HG02981 (cell line): ENCODE measurements around the gene OARD1.

ENCODE experiments used
- ATAC-seq: cut with Tn5 transposase; IDR thresholded peaks from one replicate; pipeline ENCODE4 v1.9.1; 2021; ENCODE audit warnings: mild to moderate bottlenecking, moderate library complexity; ENCODE audit not compliant: unreplicated experiment

The OARD1 gene

DNA sequence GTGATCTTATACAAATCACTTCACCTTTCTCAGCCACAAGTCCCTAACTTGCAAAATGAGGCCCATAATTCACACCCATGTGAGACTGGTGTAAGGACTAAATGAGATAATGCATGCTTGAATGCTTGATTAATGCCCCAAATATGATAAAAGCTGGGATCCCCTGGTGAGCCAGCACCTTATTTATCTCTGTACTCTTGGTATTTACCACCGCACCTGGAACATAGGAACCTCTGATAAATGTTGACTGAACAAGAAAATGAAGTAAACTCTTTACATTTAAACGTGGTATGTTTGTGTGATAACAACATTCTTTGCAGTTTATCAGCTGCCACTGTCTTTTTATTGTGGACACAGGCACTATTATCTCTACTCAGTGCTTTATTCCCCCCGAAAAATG is 21.6 kb downstream of the OARD1 start:
- ATAC-seq, result no peak

DNA sequence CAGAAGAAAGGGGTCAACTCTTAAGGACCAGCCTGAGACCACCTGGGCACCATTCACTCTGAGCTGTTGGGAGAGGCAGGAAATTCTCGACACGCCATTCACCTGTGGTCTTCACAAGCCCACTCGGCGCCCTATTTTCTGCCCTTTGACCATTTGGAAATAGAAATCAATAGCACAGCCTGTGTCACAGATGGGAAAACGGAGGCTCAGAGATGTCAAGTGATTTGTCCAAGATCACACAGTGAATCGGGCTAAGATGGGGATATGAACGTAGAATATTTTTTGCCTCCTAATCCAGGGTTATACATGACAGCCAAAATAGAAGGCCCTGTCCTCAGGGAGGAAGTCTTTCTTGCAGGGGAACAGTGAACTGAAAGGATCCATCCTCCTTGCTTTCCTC is 22.2 kb downstream of the OARD1 start:
- ATAC-seq, result no peak

DNA sequence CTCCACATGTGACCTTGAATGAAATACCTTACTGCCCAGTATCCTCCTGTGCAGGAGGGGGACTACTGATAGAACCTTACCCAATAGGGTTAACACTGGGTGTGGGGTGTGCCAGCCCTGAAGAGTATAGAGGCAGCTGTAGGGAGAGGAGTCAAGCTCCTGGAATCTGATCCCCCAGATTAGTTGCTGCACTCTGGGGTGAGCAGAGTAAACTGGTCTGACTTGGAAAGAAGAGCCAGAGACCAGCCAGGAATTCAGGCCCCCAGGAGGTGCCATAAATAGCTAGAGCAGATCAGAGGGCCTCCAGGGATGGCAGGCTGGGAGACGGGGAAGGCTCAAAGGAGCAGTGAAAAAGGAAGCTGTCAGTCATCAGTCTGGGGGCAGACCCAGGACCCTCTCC is 22.6 kb downstream of the OARD1 start:
- ATAC-seq, result no peak

DNA sequence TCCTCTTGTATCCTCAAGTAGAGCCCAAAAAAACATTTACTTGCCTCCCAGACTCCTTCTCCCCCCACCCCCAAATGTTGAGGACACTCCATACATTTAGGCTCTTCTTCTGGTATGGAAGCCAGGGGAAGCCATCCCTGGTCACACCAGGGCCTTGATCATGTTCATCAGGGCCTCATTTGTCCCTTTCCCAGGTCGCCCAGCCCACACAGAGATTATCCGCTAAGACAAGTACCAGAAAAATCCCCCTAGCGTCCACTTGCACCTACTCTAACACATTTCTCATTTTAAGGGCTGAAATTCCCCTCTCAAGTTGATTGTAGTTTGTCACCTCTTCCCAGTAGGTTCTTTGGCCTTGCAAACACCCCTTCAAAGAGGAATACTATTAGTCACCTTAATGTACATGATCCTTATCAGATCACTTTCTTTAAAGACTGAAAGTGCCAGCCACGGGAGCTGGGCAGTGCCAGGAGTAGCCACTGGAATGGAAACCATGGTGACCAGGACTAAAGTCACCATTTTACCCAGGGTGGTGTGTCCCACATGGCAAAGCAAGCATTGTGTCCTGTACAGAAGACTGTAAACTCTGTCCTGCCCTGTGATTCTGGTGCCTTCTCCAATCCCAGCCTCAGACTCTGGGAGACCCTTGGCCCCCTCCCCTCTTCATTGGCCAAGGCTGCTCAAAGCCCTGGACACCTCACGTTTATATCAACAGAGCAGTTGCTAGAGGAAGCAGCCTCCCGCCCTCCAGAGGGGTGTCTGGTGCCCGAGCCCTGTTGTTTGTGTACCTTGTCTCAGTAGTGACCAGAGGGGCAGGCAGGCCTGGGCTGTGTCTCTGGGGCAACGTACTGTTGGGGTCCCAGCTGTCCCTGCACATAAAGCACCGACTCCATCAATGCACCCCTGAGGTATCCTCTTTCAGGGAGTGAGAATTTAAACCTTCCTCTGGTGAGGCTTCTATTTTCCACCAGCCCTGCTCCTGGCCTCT is 24.1 kb downstream of the OARD1 start:
- no peak for ATAC-seq

DNA sequence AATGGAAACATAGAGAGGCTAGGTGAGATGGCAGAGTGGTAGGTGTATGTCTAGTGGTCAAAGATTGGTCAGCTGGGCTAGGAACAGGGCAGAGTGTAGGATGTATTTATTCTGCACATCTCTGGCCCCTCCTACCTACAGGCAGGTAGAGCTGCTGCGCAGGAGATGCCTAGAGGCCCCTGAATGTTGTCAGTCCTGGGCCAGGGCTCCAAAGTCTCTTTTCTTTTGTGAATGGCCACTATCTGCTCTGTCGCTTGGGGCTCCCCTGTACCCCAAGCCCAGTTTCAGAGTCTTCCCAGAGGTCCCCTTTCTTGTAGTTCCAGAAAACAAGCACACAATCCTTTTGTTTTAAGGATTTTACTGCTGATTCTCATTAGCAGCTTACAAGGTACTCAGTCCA is 24.9 kb downstream of the OARD1 start:
- ATAC-seq, result no peak

DNA sequence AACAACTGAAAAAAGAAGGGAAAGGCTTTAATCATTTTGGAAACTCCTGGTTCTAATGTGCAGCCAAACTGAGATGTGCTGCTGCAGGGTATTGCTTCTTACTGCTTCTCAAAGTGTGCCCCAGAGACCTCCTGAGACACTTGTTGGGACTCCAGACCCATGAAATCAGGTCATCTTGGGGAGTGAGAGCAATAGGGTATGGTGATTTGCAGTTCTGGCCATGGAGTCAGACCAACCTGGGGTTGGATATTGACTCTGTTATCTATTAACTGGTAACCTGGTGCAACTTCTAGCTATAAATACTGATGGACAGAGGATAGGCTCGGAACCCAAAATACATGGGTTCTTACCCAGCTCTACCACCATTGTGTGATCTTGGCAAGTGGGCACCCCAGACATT is 26.1 kb downstream of the OARD1 start:
- no peak for ATAC-seq

DNA sequence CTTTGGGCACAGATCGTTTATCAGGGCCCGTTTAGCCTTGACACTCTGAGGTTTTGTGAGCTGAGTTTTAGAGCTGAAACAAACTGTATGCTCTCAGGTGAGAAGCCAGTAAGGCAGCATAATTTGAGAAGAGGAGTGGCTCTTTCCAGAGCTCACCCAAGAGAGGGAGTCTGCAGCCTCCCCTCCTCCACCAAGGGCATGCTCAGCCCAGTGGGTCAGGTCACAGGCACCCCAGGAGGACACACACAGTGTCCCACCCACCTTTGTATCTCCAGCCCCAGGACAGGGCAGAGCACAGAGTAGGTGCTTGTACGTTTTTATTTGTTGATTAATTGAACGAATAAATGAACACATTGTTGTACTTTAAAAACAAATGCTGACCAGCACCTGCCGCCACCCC is 26.5 kb downstream of the OARD1 start:
- ATAC-seq, result no peak

DNA sequence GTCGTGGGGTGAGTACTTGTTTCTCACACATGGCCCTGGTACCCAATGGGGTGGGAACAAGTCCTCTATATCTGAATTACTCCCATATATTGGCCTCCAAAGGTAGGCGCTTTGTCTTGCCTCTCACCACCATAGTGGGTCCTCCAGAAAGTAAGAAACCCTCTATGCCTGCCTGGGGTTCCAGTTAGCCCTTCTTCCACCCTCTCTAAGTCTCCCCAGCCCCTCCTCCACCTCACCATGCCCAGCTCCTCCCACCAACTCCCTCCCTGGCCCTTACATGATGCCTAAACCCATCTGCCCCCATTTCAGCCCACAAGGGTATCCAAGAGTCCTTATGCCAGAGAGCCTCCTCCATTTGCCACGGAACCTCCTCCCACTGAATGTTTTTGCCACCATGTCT is 29.0 kb downstream of the OARD1 start:
- no peak for ATAC-seq

DNA sequence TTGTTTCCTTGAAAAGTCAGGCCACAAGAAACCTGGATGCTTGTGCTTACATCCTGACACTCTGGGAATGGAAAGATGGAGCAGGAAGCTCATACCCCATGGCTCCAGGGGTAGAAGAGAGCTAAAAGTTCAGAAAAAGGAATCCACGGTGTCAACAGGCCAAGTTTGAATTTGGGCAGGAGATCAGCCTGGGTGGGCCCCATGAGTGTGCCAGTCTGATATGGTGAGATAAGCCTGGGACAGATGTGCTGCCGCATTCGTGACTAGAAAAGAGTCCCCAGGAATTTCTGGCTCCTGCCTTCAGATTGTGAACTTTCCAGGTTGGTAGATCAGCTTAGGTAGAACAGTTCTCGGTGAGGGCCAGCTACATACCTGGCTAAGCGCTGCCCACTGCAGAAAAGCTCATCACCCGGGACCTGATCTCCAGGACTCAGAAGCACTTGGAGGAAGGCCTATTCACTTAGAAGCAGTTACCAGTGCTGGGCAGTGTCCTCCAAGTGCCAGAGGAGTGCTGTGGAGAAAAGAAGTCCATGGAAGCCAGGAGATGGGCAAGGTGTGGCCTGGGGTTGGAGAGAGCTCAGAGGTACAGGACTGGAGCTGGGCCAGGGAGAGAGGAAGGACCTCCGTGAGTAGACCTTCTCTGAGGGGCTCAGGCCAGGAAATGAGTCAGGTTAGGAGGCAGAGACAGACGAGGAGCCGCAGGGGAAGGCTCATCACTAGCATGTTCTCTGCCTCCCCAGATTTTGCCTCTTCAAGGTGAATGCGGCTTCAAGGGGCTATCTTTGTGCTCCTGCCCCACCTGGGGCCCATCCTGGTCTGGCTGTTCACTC is 29.7 kb downstream of the OARD1 start, which contains the start of gene TSPO2:
Gene TSPO2, plus strand, starts transcription at position 242 of the 830 bp plus-strand sequence. Its CDS starts 519 bp downstream, at position 761.
- ATAC-seq, result no peak

DNA sequence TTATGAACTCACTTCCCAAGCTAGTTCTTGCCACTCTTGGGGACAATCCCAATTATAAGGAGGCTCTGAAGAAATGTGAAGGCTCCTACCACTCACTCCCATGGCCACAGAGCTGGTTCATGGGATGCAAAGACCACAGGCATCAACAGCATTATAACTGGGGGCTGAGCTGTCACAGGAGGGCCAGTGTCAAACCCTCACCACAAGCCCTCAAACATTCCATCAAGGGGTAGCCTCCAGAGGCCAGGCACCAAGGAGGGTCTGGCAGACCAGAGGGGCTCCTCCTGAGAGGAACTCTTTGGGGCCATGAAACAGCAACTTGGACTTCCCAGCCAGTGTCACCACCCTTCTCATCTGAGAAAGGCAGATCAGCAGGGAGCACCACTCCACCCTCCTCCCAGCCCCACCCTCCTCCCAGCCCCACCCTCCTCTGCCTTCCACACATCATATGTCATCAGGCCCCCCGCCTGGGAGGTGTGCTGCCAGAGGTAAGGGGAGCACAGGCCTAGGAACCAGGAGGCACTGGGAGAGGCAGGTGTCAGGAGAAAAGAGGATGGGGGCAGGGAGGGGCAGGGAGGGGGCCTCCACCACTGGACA is 31.1 kb downstream of the OARD1 start:
- no peak for ATAC-seq

DNA sequence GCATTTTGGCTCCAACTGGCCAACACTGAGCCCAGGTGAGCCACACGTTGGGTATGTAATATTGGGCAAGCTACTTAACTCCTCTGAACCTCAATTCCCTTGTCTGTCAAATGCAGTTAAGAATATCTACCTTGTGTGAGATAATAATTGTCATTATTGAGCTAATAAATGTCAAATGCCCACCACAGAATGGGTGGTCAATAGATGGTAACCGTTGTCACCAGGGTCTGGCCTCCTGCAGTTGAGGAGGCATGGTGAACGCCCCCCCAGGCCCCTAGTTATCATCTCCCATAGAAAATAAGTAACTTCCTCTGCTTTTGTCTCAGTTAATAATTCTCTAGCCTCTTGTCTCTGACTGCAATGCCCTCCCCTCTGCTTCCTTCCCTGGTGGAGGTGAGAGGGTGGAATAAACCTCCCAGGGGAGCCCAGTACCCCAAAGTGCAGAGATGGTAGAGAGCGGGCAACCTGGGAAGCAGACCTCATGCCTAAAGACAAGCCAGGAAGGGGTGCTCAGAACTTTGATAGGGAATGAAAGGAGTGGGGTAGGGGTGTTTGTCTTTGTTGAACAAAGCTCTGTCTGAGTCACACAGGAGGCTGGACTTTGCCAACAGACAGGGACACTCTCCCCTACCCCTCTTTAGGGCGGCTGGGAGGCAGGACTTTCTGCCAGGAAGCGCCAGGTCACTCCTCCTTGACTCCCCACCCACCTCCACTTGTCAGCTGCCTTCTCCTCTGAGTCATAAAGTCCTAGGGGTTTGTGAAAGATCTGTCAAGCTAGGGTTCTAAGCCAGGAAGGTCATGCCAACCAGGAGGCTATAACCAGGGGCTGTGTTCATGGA is 31.8 kb downstream of the OARD1 start:
- no peak for ATAC-seq

DNA sequence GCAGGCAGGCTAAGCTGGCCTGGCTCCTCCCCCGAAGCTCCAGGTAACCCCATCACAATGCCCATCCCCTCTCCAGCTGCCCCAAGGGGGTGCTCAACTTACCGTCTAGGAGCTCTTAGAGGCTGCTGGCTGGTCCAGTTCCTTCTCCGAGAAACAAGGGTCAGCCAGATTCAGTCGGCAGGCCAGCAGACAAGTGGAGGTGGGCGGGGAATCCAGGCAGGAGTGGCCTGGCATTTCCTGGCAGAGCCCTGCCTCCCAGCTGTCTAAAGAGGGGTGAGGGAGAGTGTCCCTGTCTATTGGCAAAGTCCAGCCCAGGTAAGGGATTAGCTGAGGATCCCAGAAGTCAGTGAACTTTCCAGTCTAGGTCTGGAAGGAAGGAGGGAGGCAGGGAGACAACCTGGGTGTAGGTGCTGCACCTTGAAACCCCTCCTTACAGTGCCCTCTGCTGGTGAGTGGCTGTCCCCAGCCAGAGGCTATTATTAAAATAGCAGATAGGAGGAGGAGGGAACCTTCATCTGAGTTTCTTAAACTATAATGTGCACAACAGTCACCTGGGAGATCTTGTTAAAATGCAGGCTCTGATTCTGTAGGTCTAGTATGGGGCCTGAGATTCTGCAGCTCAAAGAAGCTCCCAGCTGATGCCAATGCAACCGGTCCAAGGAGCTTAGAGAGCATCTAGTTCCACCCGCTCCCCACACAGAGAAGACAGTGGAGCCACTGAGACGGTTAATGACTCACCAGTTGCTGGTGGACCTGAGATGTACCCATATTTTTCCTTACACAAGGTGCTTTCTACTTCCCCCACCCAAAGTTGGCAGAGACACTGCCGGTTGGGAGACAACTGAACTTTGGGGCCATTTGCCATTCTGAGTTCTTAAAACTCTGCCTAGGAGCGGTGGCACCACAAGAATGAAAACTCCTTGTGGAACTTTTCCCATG is 32.8 kb downstream of the OARD1 start, which contains the start of gene UNC5CL:
Gene UNC5CL, minus strand, starts transcription at position 162 of the 939 bp plus-strand sequence. CDS start 4,147 bp downstream, outside the sequence.
- no peak for ATAC-seq

DNA sequence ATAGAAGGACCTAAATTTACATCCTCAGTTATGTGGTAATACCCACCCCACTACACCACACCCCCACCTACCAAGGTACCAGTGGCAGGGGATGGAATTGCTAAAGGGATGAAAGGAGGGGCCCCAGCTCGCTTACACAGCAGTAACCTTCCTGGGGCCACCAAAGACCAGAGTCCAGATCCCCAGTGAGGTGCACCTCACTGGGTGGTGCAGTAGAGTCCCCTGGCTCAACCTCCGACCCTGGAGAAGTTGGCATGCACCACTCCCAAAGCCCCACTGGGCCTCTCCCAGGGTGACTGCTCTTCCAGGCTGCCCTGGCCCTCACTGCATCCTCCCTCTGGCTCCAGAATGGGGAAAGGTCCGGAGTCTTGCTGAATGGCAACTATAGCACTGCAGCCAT is 34.0 kb downstream of the OARD1 start:
- ATAC-seq, result no peak

DNA sequence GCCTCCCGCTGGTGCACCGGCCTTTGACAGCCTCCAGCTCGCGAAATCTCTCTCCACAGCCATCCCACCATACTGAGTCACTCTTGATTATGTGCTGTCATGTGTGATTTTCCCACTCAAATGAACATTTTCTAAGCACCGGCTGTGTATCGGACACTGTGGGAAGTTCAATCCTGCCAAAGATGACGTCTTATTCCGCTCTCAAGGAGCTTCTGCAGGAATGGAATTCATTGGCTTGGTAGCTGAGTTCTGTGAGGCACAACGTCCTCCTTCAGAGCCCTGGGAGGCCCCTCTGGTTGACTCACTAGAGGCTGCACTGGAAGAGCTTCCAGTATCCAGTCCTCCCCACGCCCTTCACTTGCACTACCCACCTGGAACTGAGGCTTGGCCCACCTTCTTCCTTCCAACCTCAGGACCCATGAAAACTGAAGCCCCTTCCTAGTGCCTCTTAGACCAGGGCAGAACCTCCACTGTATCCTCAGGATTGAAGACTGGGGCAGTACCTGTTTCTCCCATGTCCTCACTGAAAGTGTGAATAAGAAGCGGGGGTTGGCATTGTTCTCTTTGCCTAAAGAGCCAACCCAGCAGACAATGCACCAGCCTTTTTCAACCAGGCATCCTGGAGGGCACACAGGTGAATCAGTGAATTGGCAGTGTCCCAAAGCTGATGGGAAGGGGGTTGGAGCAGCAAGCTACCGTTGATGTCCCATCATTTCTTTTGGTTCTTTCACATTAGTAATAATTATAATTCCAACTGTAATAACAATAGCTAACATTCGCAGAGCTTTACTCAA is 34.9 kb downstream of the OARD1 start:
- ATAC-seq, result no peak

DNA sequence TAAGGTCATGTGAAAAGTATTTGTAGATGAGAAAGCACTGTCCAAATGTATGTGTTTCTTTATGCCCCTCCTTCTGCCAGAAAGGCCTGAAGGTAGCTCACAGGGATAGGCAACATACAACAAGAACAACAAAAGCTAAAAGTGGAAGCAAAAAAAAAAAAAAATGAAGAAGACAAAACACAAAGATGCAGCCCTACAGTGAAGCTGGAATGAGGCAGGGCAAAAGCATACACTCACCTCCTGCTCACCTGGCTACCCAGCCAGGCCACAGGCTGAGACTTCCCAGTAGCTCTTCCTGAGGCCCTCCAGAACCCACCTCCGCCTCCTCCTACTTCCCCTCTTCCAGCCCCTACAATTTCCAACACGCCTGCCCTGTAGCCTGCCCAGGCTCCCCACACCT is 35.6 kb downstream of the OARD1 start:
- no peak for ATAC-seq

DNA sequence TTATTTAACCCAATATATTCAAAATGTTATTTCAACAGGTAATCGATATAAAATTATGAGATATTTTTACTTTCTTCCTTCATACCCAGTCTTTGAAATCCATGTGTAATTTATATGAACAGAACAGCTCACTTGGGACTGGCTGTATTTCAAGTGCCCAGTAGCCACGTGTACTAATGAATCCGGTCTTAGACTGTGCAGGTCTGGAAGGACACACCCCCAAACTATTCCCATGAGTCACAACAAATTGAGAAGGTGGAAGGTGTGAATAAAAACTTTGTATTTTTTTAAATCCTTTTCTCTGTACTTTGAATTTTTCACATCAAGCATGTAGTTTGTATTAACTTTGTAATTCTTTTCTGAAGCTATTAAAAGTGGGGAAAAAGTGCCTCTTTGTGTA is 36.0 kb downstream of the OARD1 start:
- ATAC-seq, result no peak

DNA sequence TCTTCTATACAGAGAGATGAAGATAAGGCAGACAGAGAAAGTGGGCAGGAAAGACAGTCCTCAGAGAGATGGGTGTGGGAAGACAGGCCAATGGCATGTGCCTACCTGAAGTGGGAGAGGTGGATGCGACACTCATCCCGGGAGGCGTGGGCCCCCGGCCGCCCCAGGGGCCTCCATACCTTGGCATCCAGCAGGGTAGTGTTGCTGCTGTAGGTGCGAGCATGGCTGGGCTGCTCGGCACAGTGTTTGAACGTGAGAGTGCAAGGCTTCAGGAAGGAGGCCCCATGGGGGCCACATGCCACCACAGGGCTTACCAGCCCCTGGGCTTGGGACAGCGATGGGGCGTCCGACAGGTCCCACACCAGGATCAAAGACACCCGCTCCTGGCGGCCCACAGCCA is 38.4 kb downstream of the OARD1 start:
- ATAC-seq, result no peak

DNA sequence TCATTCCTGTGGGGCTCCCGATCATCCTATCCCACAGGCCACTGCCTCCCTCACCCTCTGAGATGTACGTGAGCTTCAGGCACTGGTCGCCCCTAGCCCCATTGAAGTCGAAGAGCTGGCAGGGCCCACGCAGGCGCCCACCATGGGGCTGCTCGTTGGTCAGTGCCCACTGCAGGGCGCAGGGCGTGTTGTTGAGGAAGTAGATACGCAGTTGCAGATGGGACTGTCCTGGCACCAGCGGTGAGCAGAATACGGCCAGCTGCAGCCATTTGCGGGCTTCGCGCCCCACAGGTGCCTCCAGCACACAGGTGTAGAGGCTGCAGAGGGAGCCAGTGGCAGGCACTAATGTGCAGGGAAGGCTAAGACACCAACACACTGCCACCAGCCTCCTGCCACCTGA is 39.3 kb downstream of the OARD1 start:
- ATAC-seq, result no peak
